CD4-positive, alpha-beta T cell treated with Interleukin-6 at 100 ng/mL for 8 hours (primary cell): ENCODE measurements around the gene PRRX1.

ENCODE experiments used
- DNase-seq: peaks from one replicate; pipeline ENCODE4 v3.0.0-alpha.2; 2020; ENCODE audit warnings: mixed read lengths, low spot score

PRRX1 gene

GRCh38 chr1:170664828-170665612 lies 1.1 kb downstream of the PRRX1 start:
- DNase-seq = no peak

- no peak for DNase-seq
These were observed 1.7 kb downstream of the PRRX1 start for GRCh38 chr1:170665629-170666028.

GRCh38 chr1:170666541-170667254 lies 2.8 kb downstream of the PRRX1 start:
- no peak for DNase-seq

GRCh38 chr1:170668209-170669106 lies 4.5 kb downstream of the PRRX1 start:
- no peak for DNase-seq

- DNase-seq = no peak
These were observed 5.1 kb downstream of the PRRX1 start for GRCh38 chr1:170669107-170669445.

- DNase-seq = no peak
These were observed 5.9 kb downstream of the PRRX1 start for GRCh38 chr1:170669586-170670530.

GRCh38 chr1:170670802-170671628 lies 7.1 kb downstream of the PRRX1 start:
- DNase-seq = no peak

- DNase-seq = no peak
These were observed 7.7 kb downstream of the PRRX1 start for GRCh38 chr1:170671629-170671963.

- no peak for DNase-seq
These were observed 8.4 kb downstream of the PRRX1 start for GRCh38 chr1:170672316-170672715.

- DNase-seq = no peak
These were observed 10.3 kb downstream of the PRRX1 start for GRCh38 chr1:170674239-170674638.

GRCh38 chr1:170674986-170675385 lies 11.1 kb downstream of the PRRX1 start:
- no peak for DNase-seq

- no peak for DNase-seq
These were observed 11.9 kb downstream of the PRRX1 start for GRCh38 chr1:170675865-170676264.

- no peak for DNase-seq
These were observed 12.7 kb downstream of the PRRX1 start for GRCh38 chr1:170676628-170677027.

- DNase-seq = no peak
These were observed 14.2 kb downstream of the PRRX1 start for GRCh38 chr1:170678027-170678600.

GRCh38 chr1:170680428-170680827 lies 16.5 kb downstream of the PRRX1 start:
- no peak for DNase-seq

- no peak for DNase-seq
These were observed 18.2 kb downstream of the PRRX1 start for GRCh38 chr1:170682169-170682568.

- DNase-seq = no peak
These were observed 18.9 kb downstream of the PRRX1 start for GRCh38 chr1:170682809-170683208.

- no peak for DNase-seq
These were observed 21.2 kb downstream of the PRRX1 start for GRCh38 chr1:170685166-170685565.

GRCh38 chr1:170686291-170686690 lies 22.4 kb downstream of the PRRX1 start:
- no peak for DNase-seq

- DNase-seq = no peak
These were observed 23.7 kb downstream of the PRRX1 start for GRCh38 chr1:170687621-170688020.
